Measurements from ENCODE around the gene INPP5D.
"Not testable (repeated sequence)": the region's sequence is repeated elsewhere in the genome, so short reads cannot be mapped to it uniquely, and the experiment has no call there.

The INPP5D gene

GRCh38 chr2:233141901-233142300 lies 81.8 kb downstream of the INPP5D start:
- no peak for DNase-seq (ENCODE audit: low read depth in 1 of 2, low spot score in 1 of 2)

- no peak for DNase-seq (ENCODE audit: low read depth in 1 of 2, low spot score in 1 of 2)
Measured at GRCh38 chr2:233142355-233142897, 82.3 kb downstream of the INPP5D start.

GRCh38 chr2:233143700-233144331 lies 83.7 kb downstream of the INPP5D start:
- DNase-seq (ENCODE audit: low read depth in 1 of 2, low spot score in 1 of 2): no peak

- no peak for DNase-seq (ENCODE audit: low read depth in 1 of 2, low spot score in 1 of 2)
Measured at GRCh38 chr2:233145726-233146125, 85.6 kb downstream of the INPP5D start.

- DNase-seq (ENCODE audit: low read depth in 1 of 2, low spot score in 1 of 2): no peak
Measured at GRCh38 chr2:233146194-233146593, 86.1 kb downstream of the INPP5D start.

- no peak for DNase-seq (ENCODE audit: low read depth in 1 of 2, low spot score in 1 of 2)
Measured at GRCh38 chr2:233147136-233147828, 87.1 kb downstream of the INPP5D start.

- no peak for DNase-seq (ENCODE audit: low read depth in 1 of 2, low spot score in 1 of 2)
Measured at GRCh38 chr2:233147829-233148167, 87.7 kb downstream of the INPP5D start.

- no peak for DNase-seq (ENCODE audit: low read depth in 1 of 2, low spot score in 1 of 2)
Measured at GRCh38 chr2:233148354-233148753, 88.2 kb downstream of the INPP5D start.

- no peak for DNase-seq (ENCODE audit: low read depth in 1 of 2, low spot score in 1 of 2)
Measured at GRCh38 chr2:233152541-233152940, 92.4 kb downstream of the INPP5D start.

- no peak for DNase-seq (ENCODE audit: low read depth in 1 of 2, low spot score in 1 of 2)
Measured at GRCh38 chr2:233153146-233153798, 93.1 kb downstream of the INPP5D start.

- no peak for DNase-seq (ENCODE audit: low read depth in 1 of 2, low spot score in 1 of 2)
Measured at GRCh38 chr2:233156001-233156400, 95.9 kb downstream of the INPP5D start.

- DNase-seq (ENCODE audit: low read depth in 1 of 2, low spot score in 1 of 2): not testable (repeated sequence)
Measured at GRCh38 chr2:233156461-233156860, 96.3 kb downstream of the INPP5D start.

- no peak for DNase-seq (ENCODE audit: low read depth in 1 of 2, low spot score in 1 of 2)
Measured at GRCh38 chr2:233161730-233162129, 101.6 kb downstream of the INPP5D start.

GRCh38 chr2:233162770-233163169 lies 102.6 kb downstream of the INPP5D start:
- no peak for DNase-seq (ENCODE audit: low read depth in 1 of 2, low spot score in 1 of 2)

- DNase-seq (ENCODE audit: low read depth in 1 of 2, low spot score in 1 of 2): no peak
Measured at GRCh38 chr2:233163486-233164103, 103.5 kb downstream of the INPP5D start.

- no peak for DNase-seq (ENCODE audit: low read depth in 1 of 2, low spot score in 1 of 2)
Measured at GRCh38 chr2:233164128-233164635, 104.0 kb downstream of the INPP5D start.

GRCh38 chr2:233164967-233165366 lies 104.8 kb downstream of the INPP5D start:
- no peak for DNase-seq (ENCODE audit: low read depth in 1 of 2, low spot score in 1 of 2)

GRCh38 chr2:233165543-233165894 lies 105.4 kb downstream of the INPP5D start:
- no peak for DNase-seq (ENCODE audit: low read depth in 1 of 2, low spot score in 1 of 2)

- DNase-seq (ENCODE audit: low read depth in 1 of 2, low spot score in 1 of 2): no peak
Measured at GRCh38 chr2:233165895-233166661, 105.9 kb downstream of the INPP5D start.

- DNase-seq (ENCODE audit: low read depth in 1 of 2, low spot score in 1 of 2): no peak
Measured at GRCh38 chr2:233168445-233168844, 108.3 kb downstream of the INPP5D start.

- DNase-seq (ENCODE audit: low read depth in 1 of 2, low spot score in 1 of 2): no peak
Measured at GRCh38 chr2:233168919-233169318, 108.8 kb downstream of the INPP5D start.
